ENCODE measurements around the gene CLEC4G.
"Not testable (repeated sequence)": the region's sequence is repeated elsewhere in the genome, so short reads cannot be mapped to it uniquely, and the experiment has no call there.

The CLEC4G gene, protein sequence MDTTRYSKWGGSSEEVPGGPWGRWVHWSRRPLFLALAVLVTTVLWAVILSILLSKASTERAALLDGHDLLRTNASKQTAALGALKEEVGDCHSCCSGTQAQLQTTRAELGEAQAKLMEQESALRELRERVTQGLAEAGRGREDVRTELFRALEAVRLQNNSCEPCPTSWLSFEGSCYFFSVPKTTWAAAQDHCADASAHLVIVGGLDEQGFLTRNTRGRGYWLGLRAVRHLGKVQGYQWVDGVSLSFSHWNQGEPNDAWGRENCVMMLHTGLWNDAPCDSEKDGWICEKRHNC

GRCh38 chr19:7732045-7732444, at the start of gene CLEC4G:
TSS of gene CLEC4G (minus strand) at chr19:7732110. CDS start at chr19:7732102, 8 bp downstream.
- no peak for FAIRE-seq

GRCh38 chr19:7781157-7781556, 49.2 kb upstream of the CLEC4G start:
- FAIRE-seq, result no peak

DNA sequence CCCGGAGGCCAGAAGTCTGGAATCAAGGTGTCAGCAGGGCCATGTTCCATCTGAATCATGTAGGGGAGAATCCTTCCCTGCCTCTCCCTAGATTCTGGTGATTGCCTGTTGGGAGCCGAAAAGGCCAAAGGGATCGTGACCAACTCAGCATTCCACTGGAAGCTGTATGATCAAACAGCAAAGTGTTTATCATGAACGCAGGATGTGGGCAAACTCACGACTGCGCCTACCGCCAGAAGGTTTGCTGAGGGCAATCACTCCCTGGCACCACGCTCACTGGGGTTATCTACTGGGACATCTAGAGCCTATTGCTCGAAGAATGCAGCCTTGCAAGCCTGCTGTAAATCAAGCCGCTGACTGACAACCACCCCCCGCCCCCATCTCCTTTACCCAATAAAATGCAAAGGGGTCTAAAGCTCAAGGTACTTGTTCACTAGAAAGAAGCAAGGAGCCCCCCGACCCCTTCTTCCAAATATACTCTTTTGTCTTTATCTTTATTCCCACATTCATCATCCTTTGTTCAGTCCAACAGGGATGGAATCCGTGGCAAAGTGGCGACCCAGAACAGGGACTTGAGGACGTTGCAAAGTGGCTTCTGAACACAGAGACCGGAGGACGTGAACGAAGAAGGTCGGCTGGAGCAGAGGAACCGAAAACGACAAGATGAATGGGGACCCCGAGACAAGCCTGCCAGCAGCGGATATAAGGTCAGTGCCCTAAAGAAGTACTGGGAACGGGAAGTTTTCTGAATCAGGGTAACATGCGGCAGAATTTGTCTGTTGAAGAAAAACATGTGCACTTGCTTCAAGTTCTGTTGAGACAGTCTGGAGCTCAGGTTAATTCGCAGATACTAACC, 47.9 kb upstream of the CLEC4G start:
- FAIRE-seq, result no peak

DNA sequence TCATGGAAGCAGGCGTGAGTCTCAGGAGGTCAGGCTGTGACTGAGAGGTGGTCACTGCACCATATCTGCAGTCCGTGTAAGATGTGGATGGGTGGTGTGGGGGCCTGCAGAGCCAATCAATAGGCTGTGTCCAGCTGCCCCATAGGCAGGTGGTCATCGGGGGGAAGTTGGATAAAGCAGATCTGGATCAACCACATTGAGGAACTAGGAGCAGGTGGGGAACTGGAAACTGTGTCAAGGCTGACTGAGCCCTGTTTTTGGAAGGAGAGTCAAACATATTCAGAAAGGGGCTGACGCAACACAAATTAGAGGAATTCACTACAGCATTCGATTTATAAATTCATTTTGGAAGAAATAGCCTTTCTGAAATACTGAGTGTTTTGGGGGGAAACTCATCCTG, 46.2 kb upstream of the CLEC4G start:
- FAIRE-seq, result no peak

DNA sequence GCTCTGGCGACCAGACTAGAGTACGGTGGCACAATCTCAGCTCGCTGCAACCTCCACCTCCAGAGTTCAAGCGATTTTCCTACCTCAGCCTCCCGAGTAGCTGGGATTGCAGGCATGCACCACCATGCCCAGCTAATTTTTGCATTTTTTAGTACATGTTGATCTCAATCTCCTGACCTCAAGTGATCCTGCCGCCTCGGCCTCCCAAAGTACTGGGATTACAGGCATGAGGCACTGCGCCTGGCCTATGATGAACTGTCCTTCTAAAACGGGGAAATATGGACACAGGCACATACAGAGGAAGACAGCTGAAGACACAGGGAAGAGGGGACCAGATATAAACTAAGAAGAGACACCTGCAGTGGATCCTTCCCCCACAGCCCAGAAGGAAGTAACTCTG, 43.9 kb upstream of the CLEC4G start:
- FAIRE-seq, result no peak

GRCh38 chr19:7773841-7774240, 41.9 kb upstream of the CLEC4G start:
- FAIRE-seq, result no peak

- FAIRE-seq, result no peak
Measured at GRCh38 chr19:7772752-7773291, 40.9 kb upstream of the CLEC4G start.

DNA sequence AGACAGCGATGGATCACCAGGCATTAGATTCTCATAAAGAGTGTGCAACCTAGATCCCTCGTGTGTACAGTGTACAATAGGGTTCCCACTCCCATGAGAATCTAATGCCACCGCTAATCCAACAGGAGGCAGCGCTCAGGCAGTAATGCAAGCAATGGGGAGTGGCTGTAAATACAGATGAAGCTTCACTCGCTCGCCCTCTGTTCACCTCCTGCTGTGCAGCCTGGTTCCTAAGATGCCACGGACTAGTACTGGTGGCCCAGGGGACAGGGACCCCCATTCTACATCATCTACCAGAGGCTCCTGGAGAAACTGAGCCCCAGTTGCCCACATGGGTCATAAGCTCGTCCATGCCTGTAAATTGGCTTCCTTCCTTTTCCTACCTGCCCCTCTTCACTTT, 39.2 kb upstream of the CLEC4G start:
- FAIRE-seq, result no peak

DNA sequence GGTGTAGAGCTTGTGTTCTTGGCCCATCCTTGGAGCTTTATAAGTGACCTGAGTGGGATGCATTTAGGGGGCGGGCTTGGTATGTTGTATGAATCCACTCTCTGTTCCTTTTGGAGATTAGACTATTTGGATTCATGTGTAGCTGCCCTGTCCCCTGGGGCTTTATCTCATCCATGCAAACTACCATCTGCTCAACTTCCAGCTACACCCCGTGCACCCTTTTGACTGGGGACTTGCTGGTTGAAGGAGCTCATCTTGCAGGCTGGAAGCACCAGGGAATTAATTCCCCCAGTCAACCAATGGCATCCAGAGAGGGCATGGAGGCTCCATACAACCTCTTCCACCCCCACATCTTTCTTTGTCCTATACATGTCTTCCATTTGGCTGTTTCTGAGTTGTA, 37.3 kb upstream of the CLEC4G start:
- no peak for FAIRE-seq

DNA sequence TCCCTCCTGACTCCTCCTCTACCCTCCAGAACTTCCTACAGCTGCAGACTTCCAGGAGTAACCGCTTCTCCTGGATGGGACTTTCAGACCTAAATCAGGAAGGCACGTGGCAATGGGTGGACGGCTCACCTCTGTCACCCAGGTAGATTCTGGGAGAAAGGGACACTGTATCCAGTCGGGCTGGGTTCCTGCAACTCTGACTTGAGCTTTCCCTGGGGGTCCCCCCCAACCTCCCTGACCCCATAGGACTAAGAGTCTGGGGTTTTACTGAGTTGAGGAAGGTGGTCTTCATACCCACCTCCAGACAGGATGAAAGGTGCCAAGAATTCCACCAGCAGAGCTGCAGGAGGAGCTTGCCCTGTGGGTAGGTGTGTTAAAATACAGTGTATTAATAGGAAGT, 35.6 kb upstream of the CLEC4G start:
- FAIRE-seq, result no peak

GRCh38 chr19:7766535-7766934, 34.6 kb upstream of the CLEC4G start:
- FAIRE-seq, result no peak

DNA sequence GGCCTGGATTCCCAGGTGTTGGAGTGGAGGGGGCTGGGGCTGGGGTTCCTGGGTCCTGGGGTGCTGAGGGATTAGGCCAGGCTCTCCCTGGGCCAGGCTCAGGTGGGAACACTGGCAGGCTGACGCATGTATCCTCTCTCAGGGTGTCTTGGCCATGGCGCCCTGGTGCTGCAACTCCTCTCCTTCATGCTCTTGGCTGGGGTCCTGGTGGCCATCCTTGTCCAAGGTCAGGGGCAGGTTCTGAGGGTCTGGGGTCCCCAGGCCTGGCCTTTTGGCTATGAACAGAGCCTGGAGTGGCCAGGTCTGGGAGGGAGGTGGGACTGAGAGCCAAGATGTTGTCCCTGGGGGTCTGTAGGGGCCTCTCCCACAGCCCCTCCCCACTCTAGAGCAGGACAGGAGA, 33.1 kb upstream of the CLEC4G start:
- FAIRE-seq, result not testable (repeated sequence)

DNA sequence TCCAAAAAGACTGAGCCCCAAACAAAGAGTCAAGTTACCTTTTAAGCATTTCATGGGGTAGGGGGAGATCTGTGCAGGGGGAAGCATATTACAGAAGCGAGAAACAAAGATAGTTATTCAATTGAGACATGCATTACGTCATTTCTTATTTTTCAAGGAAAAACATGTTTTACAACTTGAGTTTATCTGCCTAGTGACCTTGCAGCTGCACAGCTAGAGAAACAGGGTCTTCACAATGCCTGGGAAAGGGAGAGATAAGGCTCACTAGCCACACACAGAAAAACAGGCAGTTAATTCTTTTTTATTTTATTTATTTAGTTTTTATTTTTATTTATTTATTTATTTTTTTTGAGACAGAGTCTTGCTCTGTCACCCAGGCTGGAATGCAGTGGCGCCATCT, 32.2 kb upstream of the CLEC4G start:
- FAIRE-seq, result peak; percentile 29

DNA sequence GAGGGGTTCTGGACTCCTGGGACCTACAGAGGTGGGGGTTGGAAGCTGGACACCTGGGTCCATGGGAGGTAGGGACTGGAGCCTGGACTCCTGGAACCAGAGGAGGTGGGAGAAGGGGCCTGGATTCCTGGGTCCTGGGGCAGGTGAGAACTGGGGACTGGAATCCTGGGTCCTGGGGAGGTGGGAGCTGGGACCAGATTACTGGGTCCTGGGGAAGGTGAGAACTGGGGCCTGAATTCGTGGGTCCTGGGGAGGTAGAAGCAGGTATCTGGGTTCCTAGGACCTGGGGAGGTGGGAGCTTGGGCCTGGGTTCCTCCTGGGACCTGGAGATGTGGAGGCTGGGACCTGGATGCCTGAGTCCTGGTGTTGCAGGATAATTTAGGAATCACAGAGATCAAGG, 31.8 kb upstream of the CLEC4G start:
- FAIRE-seq, result no peak

- FAIRE-seq, result no peak
Measured at GRCh38 chr19:7762719-7763293, 30.9 kb upstream of the CLEC4G start, which contains the start of gene CLEC4M. TSS of gene CLEC4M (plus strand) at chr19:7763243. CDS start at chr19:7763267, 24 bp downstream.

DNA sequence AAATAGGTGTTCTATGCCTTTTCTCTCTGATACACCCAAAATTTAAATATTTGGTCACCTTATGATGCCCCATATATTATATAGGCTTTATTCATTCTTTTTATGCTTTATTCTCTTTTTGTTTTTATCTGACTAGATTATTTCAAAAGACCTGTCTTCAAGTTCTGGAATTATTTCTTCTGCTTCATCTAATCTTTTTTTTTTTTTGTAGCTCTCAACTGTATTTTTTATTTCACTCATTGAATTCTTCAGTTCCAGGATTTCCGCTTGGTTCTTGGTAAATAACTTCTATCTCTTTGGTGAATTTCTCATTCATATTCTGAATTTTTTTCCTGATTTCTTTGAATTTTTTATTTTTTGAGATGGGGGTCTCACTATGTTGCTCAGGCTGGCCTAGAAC, 27.2 kb upstream of the CLEC4G start:
- FAIRE-seq, result no peak

- FAIRE-seq, result no peak
Measured at GRCh38 chr19:7757358-7757757, 25.4 kb upstream of the CLEC4G start.

DNA sequence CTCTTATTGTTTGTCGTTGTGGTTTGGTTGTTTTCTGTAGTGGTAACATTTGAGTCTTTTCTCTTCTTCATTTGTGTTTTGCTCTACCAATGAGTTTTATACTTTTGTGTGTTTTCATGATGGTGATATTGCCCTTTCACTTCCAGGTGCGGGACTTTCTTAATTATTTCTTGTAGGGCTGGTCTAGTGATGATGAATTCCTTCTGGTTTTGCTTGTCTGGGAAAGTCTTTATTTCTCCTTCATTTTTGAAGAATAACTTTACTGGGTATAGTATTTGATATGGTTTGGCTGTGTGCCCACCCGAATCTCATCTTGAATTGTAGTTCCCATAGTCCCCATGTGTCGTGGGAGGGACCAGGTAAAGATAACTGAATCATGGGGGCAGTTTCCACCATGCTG, 24.3 kb upstream of the CLEC4G start:
- FAIRE-seq, result no peak

DNA sequence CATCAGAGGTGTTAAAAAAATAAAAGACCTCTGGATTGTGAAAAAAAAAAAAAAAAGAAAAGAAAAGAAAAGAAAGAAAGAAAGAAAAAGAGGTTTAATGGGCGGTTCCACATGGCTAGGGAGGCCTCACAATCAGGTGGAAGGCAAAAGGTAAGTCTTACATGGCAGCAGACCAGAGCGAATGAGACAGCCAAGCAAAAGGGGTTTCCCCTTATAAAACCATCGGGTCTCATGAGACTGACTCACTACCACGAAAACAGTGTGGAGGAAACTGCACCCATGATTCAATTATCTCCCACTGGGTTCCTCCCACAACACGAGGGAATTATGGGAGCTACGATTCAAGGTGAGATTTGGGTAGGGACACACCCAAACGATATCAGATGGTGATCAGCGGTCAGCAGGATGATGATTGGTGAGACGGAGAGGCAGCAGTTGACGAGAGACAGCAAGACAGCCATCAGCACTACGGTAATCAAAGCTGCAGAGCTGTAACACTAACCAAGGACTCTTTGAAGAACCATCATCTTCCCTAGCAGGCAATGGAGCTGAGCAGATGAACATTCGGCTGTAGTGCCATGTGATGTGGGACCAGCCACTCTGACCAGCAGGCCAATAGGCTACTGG, 19.4 kb upstream of the CLEC4G start:
- no peak for FAIRE-seq

DNA sequence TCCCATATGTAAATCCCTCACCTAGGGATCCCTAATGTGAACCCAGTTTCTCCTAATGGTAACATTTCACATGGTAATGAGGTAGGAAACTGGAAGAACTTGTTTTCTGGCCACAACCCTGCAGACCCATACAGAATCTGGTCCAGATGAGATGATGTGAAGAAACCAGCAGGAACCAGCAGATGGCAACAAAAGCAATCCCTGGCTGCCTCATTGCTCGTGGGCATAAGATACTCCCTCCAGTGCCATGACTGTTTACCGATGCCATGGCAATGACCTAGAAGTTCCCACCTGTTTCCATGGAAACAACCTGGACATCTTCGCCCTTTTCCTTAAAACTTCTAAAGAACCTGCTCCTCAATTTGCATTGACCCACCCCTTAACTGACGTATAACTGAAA, 16.8 kb upstream of the CLEC4G start:
- FAIRE-seq, result no peak

- FAIRE-seq, result no peak
Measured at GRCh38 chr19:7748171-7748570, 16.3 kb upstream of the CLEC4G start.

DNA sequence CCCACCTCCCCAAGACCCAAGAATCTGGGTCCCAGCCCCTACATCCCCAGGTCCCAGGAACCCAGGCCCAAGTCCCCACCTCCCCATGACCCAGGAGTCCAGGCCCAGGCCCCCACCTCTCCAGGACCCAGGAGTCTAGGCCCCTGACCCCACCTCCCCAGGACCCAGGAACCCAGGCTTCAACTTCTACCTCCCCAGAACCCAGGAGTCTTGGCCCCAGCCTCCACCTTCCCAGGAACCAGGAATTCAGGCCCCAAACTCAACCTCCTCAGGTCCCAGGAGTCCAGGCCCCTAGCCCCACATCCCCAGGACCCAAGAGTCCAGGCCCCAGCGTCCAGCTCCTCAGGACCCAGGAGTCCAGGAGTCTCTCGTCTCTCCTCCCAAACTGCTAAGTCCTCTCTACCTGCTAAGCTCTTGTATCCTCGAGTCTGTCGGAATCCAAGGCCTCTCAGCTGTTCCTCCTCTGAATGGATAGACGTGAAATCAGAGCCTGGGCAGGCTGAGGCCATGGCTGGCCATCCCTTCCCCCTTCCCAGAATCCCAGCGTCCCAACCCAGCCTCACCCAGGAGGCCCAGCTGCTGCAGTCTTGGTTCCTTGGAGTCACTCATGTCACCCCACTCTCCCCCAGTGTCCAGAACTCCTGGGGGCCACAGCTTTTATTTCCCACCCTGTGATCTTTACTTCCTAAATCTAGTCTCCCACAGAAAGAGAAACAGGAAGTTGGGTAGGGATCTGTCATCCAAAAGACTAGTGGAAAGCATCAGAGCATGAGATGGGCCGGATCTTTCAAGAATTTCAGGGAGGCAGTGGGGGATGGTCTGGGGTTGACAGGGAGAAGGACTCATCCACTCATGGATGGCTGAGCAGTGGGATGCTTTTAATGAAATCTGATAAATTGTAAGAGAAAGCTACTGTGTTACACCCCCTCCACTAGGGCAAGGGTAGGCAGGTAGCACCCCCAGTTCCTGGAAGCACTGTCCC, 15.3 kb upstream of the CLEC4G start, which contains the start of gene CD209:
CD209 (minus strand) TSS at position 632 of the 982 bp plus-strand sequence; CDS start at position 609, 23 bp downstream.
- FAIRE-seq, result no peak

Measured in endometrium (tissue), 2 donors.